SK-N-SH (cell line): ENCODE data around the gene GMPPA. TPM values are rescaled to one million over a fixed set of nuclear protein-coding genes. Genes with fewer than 3 reads are reported as not detected.

Experiments used
- CTCF ChIA-PET: fragments of 300-600, 350-600 bp; formaldehyde crosslinking; extraction: SDS; loops from one replicate; lab custom pipeline; 2021; lab: Yijun Ruan, JAX
- POLR2A ChIA-PET: fragments of 350-600 bp; sonication (Branson Sonifier 250); formaldehyde crosslinking; extraction: SDS; loops from one replicate; lab custom pipeline; 2020; ENCODE audit warnings: antibody characterized with exemption, inconsistent platforms; lab: Yijun Ruan, JAX
- DNase-seq: peaks from one replicate; pipeline ENCODE4 v3.0.0; 2012
- H2AFZ ChIP-seq: fragments of 200-600 bp; sonication (generic); 2 replicates; pipeline ENCODE4 v1.8.1; 2016; ENCODE audit warnings: antibody characterized with exemption, mild to moderate bottlenecking, low read depth
- H3F3A ChIP-seq: fragments of 200-600 bp; sonication (generic); replicated peaks from 2 replicates; pipeline ENCODE3; 2016; ENCODE audit warnings: antibody characterized with exemption, mild to moderate bottlenecking; ENCODE audit not compliant: insufficient read depth
- H3K27ac ChIP-seq, 2 experiments: fragments of 200-500 bp in 1 of 2; fragments of 200-600 bp in 1 of 2; sonication (Bioruptor generic) in 1 of 2; sonication (generic), shearing (Covaris generic) in 1 of 2; 2 replicates each; pipeline versions ENCODE4 v1.5.1 to v1.6.1; 2014 to 2016; ENCODE audit warnings: low read depth in 2 of 2, inconsistent platforms in 1 of 2, low read length in 1 of 2, mild to moderate bottlenecking in 1 of 2, mixed read lengths in 1 of 2
- H3K27me3 ChIP-seq: fragments of 200-600 bp; sonication (generic), shearing (Covaris generic); 2 replicates; pipeline ENCODE4 v1.6.1; 2016; ENCODE audit warnings: mixed run types; ENCODE audit not compliant: insufficient read depth
- H3K36me3 ChIP-seq, 2 experiments: fragments of 200-500 bp in 1 of 2; fragments of 200-600 bp in 1 of 2; sonication (Bioruptor generic) in 1 of 2; sonication (generic) in 1 of 2; replicated peaks in 1 of 2; 2 replicates each; pipeline versions ENCODE3 to v1.5.1; 2014 to 2016; ENCODE audit warnings: low read length in 1 of 2, mild to moderate bottlenecking in 1 of 2; ENCODE audit not compliant: insufficient read depth in 2 of 2, control insufficient read depth in 1 of 2
- H3K4me1 ChIP-seq, 2 experiments: fragments of 200-500 bp in 1 of 2; fragments of 200-600 bp in 1 of 2; sonication (Bioruptor generic) in 1 of 2; sonication (generic), shearing (Covaris generic) in 1 of 2; 2 replicates each; pipeline versions ENCODE4 v1.5.1 to v1.6.1; 2014 to 2016; ENCODE audit warnings: low read depth in 1 of 2, low read length in 1 of 2, mixed run types in 1 of 2; ENCODE audit not compliant: insufficient read depth in 2 of 2, control insufficient read depth in 1 of 2
- H3K4me2 ChIP-seq: fragments of 200-600 bp; sonication (generic), shearing (Covaris generic); 2 replicates; pipeline ENCODE4 v1.6.1; 2017; ENCODE audit warnings: mixed run types
- H3K4me3 ChIP-seq, 2 experiments: fragments of 200-500 bp in 1 of 2; fragments of 200-600 bp in 1 of 2; sonication (Bioruptor generic) in 1 of 2; sonication (generic), shearing (Covaris generic) in 1 of 2; 2 replicates each; pipeline versions ENCODE4 v1.5.1 to v1.8.1; 2014 to 2016; ENCODE audit warnings: low read depth in 2 of 2, inconsistent platforms in 1 of 2, low read length in 1 of 2, mild to moderate bottlenecking in 1 of 2, mixed read lengths in 1 of 2, moderate library complexity in 1 of 2
- H3K79me2 ChIP-seq: fragments of 200-600 bp; sonication (generic); 2 replicates; pipeline ENCODE4 v1.8.1; 2017; ENCODE audit warnings: mild to moderate bottlenecking; ENCODE audit not compliant: insufficient read depth
- H3K9ac ChIP-seq: fragments of 200-600 bp; sonication (generic); 2 replicates; pipeline ENCODE4 v1.6.1; 2017; ENCODE audit warnings: mixed run types
- H3K9me2 ChIP-seq: fragments of 200-600 bp; sonication (generic); 2 replicates; pipeline ENCODE4 v1.6.1; 2017; ENCODE audit warnings: mixed run types
- H3K9me3 ChIP-seq: fragments of 200-600 bp; sonication (generic); 2 replicates; pipeline ENCODE4 v1.6.1; 2017; ENCODE audit warnings: mixed run types, mild to moderate bottlenecking, moderate library complexity
- H4K20me1 ChIP-seq: fragments of 200-600 bp; sonication (generic); 2 replicates; pipeline ENCODE4 v1.6.1; 2017; ENCODE audit warnings: mild to moderate bottlenecking, mixed run types; ENCODE audit not compliant: insufficient read depth
- EP300 ChIP-seq, 2 experiments: IDR thresholded peaks; 2 replicates each; pipeline versions ENCODE4 v1.4.0 to v1.6.1; 2012; ENCODE audit warnings: borderline replicate concordance in 1 of 2, low read depth in 1 of 2, low read length in 1 of 2
- EZH2phosphoT487 ChIP-seq: fragments of 200-600 bp; sonication (generic); IDR thresholded peaks from 2 replicates; pipeline ENCODE4 v1.6.1; 2017; ENCODE audit warnings: low read depth, mixed run types, mild to moderate bottlenecking, antibody characterized with exemption, moderate library complexity, borderline replicate concordance
- NFIC ChIP-seq: IDR thresholded peaks from 2 replicates; pipeline ENCODE4 v1.4.0; 2012; ENCODE audit warnings: borderline replicate concordance
- POLR2AphosphoS5 ChIP-seq: IDR thresholded peaks from 2 replicates; pipeline ENCODE4 v1.6.1; 2012; ENCODE audit warnings: low read depth, low read length
- SIN3A ChIP-seq: IDR thresholded peaks from 2 replicates; pipeline ENCODE4 v1.6.1; 2012; ENCODE audit warnings: low read depth, mild to moderate bottlenecking, low read length, moderate library complexity, borderline replicate concordance
- TEAD4 ChIP-seq: IDR thresholded peaks from 2 replicates; pipeline ENCODE4 v1.4.0; 2012; ENCODE audit warnings: mild to moderate bottlenecking, borderline replicate concordance; ENCODE audit not compliant: insufficient read depth
- YY1 ChIP-seq: IDR thresholded peaks from 2 replicates; pipeline ENCODE4 v1.4.0; 2012; ENCODE audit warnings: low read depth, mild to moderate bottlenecking
- WGBS: methylation state at CpG from one replicate; pipeline ENCODE4 v1.1.6; 2017; ENCODE audit warnings: low lambda C conversion rate; 5-methylcytosine and 5-hydroxymethylcytosine counted together
- polyA plus RNA-seq, 3 experiments: library from polyadenylated mRNA; depleted of rRNA; stranded (reverse); fragments of >200 nt; gene quantifications; 2 replicates each; pipeline ENCODE4 v1.2.3, GENCODE V29; 2012
- TF ChIP-seq, protein P1 (sequence below): fragments of 200-600 bp; sonication (generic); IDR thresholded peaks from 2 replicates; pipeline ENCODE4 v1.6.1; 2017; ENCODE audit warnings: antibody characterized with exemption, mild to moderate bottlenecking, moderate library complexity
- TF ChIP-seq, protein P2 (sequence below): IDR thresholded peaks from 2 replicates; pipeline ENCODE4 v1.4.0; 2012; ENCODE audit warnings: low read depth, borderline replicate concordance
- TF ChIP-seq, protein P3 (sequence below): fragments of 150-350 bp; IDR thresholded peaks from 2 replicates; pipeline ENCODE4 v1.6.1; 2017; ENCODE audit warnings: antibody characterized with exemption, low read length, low read depth, borderline replicate concordance
- TF ChIP-seq, protein P4 (sequence below): IDR thresholded peaks from 2 replicates; pipeline ENCODE4 v1.6.1; 2012; ENCODE audit warnings: mild to moderate bottlenecking, low read depth, low read length, moderate library complexity
- TF ChIP-seq, protein P5 (sequence below): IDR thresholded peaks from 2 replicates; pipeline ENCODE4 v1.4.0; 2012; ENCODE audit warnings: low read depth

Gene GMPPA
- polyA plus RNA-seq, 1 of the 3 experiments (the other 2 are of a cell fraction): 61.3 TPM

DNA sequence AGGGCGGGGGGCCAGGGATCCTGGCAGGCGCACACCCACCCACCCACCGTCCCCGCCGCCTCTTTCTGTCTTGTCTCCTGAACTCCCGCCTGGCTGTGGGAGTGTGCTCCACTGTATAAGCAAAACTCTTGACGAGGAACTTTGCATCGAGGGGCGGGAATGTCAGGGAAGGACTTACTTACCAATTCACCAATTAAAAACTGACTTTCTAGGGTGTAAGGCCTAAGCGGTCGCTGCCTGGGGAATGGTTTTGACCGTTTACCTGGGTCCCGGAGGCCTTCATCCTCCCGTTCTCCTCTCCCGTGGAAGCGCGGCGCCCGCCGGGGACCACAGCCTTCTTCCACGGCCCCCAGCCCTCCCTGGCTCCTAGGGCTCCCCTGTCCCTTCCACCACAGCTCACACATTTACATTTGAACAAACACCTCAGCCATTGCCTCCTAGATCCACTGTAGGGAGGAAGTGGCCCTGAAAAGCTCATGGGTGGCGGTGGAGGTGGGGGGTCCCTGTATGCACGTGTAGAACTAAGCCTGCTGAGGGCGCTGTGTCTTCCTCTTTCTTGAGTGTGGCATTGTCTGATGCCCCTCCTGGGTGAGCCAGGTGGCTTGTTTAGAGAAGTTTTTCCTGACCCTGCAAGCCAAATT lies 24.5 kb downstream of the GMPPA start:
- no peaks in the 10 kb centered on the region for H3K9me2 ChIP-seq
- 94% methylated on average over 20 of the region's 24 CpGs for WGBS
- no peak overlapping the region for H3K4me3 ChIP-seq
- no peak overlapping the region for H3K9ac ChIP-seq
- no peaks in the 10 kb centered on the region for H3K9me3 ChIP-seq
- no peak overlapping the region; a peak in 1 of 4 replicates for H3K27ac ChIP-seq
- H2AFZ ChIP-seq: no peak overlapping the region
- no peaks in the 10 kb centered on the region for H3K36me3 ChIP-seq
- POLR2A ChIA-PET: interaction anchor here (8.0 kb wide), 1 partner anchor 11 kb away, joined by 210 read pairs; the partner anchor contains the start of gene ASIC4
- H4K20me1 ChIP-seq: no peaks in the 10 kb centered on the region
- TF ChIP-seq SIN3A (no peak), YY1 (no peak)
- TF ChIP-seq, protein P1, sequence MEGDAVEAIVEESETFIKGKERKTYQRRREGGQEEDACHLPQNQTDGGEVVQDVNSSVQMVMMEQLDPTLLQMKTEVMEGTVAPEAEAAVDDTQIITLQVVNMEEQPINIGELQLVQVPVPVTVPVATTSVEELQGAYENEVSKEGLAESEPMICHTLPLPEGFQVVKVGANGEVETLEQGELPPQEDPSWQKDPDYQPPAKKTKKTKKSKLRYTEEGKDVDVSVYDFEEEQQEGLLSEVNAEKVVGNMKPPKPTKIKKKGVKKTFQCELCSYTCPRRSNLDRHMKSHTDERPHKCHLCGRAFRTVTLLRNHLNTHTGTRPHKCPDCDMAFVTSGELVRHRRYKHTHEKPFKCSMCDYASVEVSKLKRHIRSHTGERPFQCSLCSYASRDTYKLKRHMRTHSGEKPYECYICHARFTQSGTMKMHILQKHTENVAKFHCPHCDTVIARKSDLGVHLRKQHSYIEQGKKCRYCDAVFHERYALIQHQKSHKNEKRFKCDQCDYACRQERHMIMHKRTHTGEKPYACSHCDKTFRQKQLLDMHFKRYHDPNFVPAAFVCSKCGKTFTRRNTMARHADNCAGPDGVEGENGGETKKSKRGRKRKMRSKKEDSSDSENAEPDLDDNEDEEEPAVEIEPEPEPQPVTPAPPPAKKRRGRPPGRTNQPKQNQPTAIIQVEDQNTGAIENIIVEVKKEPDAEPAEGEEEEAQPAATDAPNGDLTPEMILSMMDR: 0 out of 2 replicates have a peak, but pooled peaks have one; percentile 14
- no peaks in the 10 kb centered on the region for H3K27me3 ChIP-seq
- CTCF ChIA-PET: interaction anchor here (1.3 to 62.1 kb wide), 5 partner anchors 18 to 122 kb away, joined by 3 to 2824 read pairs (median 168); partner anchors contain the start of genes ASIC4, CHPF, GMPPA and TMEM198
- H3F3A ChIP-seq: no peaks in the 10 kb centered on the region
- no peak for DNase-seq
- no peak overlapping the region for H3K4me2 ChIP-seq
- H3K79me2 ChIP-seq: no peaks in the 10 kb centered on the region
- peaks cover 12 to 75% of the 10 kb centered on the region in 2 experiments; a peak in 2 of 4 replicates for H3K4me1 ChIP-seq

DNA sequence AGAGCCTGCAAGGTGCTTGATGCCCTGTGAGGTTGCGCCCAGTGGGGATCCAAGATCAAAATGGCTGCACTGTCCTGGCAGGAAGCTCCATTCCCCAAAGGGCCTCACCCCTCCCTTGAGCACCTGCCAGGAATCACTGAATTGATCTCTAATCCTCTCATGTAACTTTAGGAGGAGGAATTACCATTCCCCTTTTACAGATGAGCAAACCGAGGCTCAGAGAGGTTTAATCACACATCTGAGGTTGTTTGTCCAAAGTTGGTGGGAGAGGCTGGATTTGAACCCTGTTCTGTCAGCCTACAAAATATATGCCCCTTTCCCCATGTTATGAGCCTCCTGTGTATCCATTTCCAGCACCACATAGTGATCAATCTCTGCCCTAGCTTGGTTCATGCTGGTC lies 26.1 kb downstream of the GMPPA start:
- Histone ChIP-seq H3K79me2 (no peaks in the 10 kb centered on the region), H3K4me2 (no peak overlapping the region), H3K9me2 (no peaks in the 10 kb centered on the region), H3K4me1 (peaks cover 12 to 69% of the 10 kb centered on the region in 2 experiments; a peak in 2 of 4 replicates), H3K4me3 (no peak overlapping the region), H3K27me3 (no peaks in the 10 kb centered on the region), H3K36me3 (no peaks in the 10 kb centered on the region), H4K20me1 (no peaks in the 10 kb centered on the region), H3F3A (no peaks in the 10 kb centered on the region), H3K27ac (peak overlapping the region in 1 of 2 experiments; percentile 98; a peak in 2 of 4 replicates), H3K9ac (no peak overlapping the region), H3K9me3 (no peaks in the 10 kb centered on the region), H2AFZ (no peak overlapping the region)
- CTCF ChIA-PET: interaction anchor here (1.9 to 62.1 kb wide), 5 partner anchors 16 to 136 kb away, joined by 4 to 2824 read pairs (median 168); partner anchors contain the start of genes ASIC4, CHPF, GMPPA and TMEM198
- TF ChIP-seq EZH2phosphoT487 (no peak), POLR2AphosphoS5 (no peak), YY1 (no peak), TEAD4 (no peak), EP300 (IDR thresholded peaks at IDR 0.05; ENCODE audit: borderline replicate concordance in 1 of 2, low read depth in 1 of 2, low read length in 1 of 2) (no peak), NFIC (no peak)
- TF ChIP-seq, protein P2, sequence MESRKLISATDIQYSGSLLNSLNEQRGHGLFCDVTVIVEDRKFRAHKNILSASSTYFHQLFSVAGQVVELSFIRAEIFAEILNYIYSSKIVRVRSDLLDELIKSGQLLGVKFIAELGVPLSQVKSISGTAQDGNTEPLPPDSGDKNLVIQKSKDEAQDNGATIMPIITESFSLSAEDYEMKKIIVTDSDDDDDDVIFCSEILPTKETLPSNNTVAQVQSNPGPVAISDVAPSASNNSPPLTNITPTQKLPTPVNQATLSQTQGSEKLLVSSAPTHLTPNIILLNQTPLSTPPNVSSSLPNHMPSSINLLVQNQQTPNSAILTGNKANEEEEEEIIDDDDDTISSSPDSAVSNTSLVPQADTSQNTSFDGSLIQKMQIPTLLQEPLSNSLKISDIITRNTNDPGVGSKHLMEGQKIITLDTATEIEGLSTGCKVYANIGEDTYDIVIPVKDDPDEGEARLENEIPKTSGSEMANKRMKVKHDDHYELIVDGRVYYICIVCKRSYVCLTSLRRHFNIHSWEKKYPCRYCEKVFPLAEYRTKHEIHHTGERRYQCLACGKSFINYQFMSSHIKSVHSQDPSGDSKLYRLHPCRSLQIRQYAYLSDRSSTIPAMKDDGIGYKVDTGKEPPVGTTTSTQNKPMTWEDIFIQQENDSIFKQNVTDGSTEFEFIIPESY: no peak
- TF ChIP-seq, protein P3, sequence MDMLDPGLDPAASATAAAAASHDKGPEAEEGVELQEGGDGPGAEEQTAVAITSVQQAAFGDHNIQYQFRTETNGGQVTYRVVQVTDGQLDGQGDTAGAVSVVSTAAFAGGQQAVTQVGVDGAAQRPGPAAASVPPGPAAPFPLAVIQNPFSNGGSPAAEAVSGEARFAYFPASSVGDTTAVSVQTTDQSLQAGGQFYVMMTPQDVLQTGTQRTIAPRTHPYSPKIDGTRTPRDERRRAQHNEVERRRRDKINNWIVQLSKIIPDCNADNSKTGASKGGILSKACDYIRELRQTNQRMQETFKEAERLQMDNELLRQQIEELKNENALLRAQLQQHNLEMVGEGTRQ: no peak
- TF ChIP-seq, protein P4, sequence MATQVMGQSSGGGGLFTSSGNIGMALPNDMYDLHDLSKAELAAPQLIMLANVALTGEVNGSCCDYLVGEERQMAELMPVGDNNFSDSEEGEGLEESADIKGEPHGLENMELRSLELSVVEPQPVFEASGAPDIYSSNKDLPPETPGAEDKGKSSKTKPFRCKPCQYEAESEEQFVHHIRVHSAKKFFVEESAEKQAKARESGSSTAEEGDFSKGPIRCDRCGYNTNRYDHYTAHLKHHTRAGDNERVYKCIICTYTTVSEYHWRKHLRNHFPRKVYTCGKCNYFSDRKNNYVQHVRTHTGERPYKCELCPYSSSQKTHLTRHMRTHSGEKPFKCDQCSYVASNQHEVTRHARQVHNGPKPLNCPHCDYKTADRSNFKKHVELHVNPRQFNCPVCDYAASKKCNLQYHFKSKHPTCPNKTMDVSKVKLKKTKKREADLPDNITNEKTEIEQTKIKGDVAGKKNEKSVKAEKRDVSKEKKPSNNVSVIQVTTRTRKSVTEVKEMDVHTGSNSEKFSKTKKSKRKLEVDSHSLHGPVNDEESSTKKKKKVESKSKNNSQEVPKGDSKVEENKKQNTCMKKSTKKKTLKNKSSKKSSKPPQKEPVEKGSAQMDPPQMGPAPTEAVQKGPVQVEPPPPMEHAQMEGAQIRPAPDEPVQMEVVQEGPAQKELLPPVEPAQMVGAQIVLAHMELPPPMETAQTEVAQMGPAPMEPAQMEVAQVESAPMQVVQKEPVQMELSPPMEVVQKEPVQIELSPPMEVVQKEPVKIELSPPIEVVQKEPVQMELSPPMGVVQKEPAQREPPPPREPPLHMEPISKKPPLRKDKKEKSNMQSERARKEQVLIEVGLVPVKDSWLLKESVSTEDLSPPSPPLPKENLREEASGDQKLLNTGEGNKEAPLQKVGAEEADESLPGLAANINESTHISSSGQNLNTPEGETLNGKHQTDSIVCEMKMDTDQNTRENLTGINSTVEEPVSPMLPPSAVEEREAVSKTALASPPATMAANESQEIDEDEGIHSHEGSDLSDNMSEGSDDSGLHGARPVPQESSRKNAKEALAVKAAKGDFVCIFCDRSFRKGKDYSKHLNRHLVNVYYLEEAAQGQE: no peak
- TF ChIP-seq, protein P5, sequence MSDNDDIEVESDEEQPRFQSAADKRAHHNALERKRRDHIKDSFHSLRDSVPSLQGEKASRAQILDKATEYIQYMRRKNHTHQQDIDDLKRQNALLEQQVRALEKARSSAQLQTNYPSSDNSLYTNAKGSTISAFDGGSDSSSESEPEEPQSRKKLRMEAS: no peak
- DNase-seq: no peak
- 61% methylated on average over 2 of the region's 2 CpGs for WGBS
- POLR2A ChIA-PET: interaction anchor here (1.4 to 8.0 kb wide), 3 partner anchors 12 to 71 kb away, joined by 5 to 210 read pairs (median 53); partner anchors contain the start of genes ASIC4 and GMPPA
